Liver (tissue), 9 donors: ENCODE results near the gene SCN1B. TPM values are rescaled to one million over a fixed set of nuclear protein-coding genes. Genes with fewer than 3 reads are reported as not detected.

Experiments used
- DNase-seq: peaks from one replicate; pipeline ENCODE4 v3.0.0-alpha.2; 2017; ENCODE audit warnings: low spot score
- H3K27ac ChIP-seq, 2 donors: one replicate each; pipeline ENCODE4 v1.7.0; 2013; ENCODE audit warnings: inconsistent platforms in 2 of 2, low read length in 2 of 2, control low read depth in 1 of 2, low read depth in 1 of 2, mild to moderate bottlenecking in 1 of 2
- H3K27me3 ChIP-seq, 4 donors: one replicate each; pipeline versions ENCODE4 v1.6.1 to v1.7.0; 2013; ENCODE audit warnings: low read length in 3 of 4, inconsistent platforms in 1 of 4, mild to moderate bottlenecking in 1 of 4, moderate library complexity in 1 of 4; ENCODE audit not compliant: control insufficient read depth in 4 of 4, insufficient read depth in 4 of 4
- H3K36me3 ChIP-seq, 4 donors: one replicate each; pipeline versions ENCODE4 v1.6.1 to v1.7.0; 2013; ENCODE audit warnings: low read length in 3 of 4, mild to moderate bottlenecking in 3 of 4, low read depth in 1 of 4, moderate library complexity in 1 of 4; ENCODE audit not compliant: control insufficient read depth in 4 of 4, insufficient read depth in 3 of 4
- H3K4me1 ChIP-seq, 4 donors: one replicate each; pipeline versions ENCODE4 v1.6.1 to v1.7.0; 2013; ENCODE audit warnings: low read length in 3 of 4, mild to moderate bottlenecking in 3 of 4, moderate library complexity in 1 of 4; ENCODE audit not compliant: control insufficient read depth in 4 of 4, insufficient read depth in 4 of 4
- H3K4me3 ChIP-seq, 3 donors: one replicate each; pipeline versions ENCODE4 v1.6.1 to v1.7.0; 2013; ENCODE audit warnings: low read length in 3 of 3, control low read depth in 1 of 3, low read depth in 1 of 3, mild to moderate bottlenecking in 1 of 3
- H3K9ac ChIP-seq, 2 donors: one replicate each; pipeline ENCODE4 v1.7.0; 2013; ENCODE audit warnings: low read length in 2 of 2, mild to moderate bottlenecking in 2 of 2, moderate library complexity in 2 of 2, control low read depth in 1 of 2, low read depth in 1 of 2
- H3K9me3 ChIP-seq, 4 donors: one replicate each; pipeline versions ENCODE4 v1.6.1 to v1.7.0; 2013; ENCODE audit warnings: low read length in 3 of 4; ENCODE audit not compliant: control insufficient read depth in 4 of 4
- EGR1 ChIP-seq, 2 donors: IDR thresholded peaks; 2 replicates each; pipeline ENCODE4 v1.6.1; 2016 to 2018; ENCODE audit warnings: antibody characterized with exemption in 2 of 2, low read depth in 2 of 2
- FOXA1 ChIP-seq: IDR thresholded peaks from 2 replicates; pipeline ENCODE4 v1.6.1; 2016; ENCODE audit warnings: antibody characterized with exemption
- FOXA2 ChIP-seq: IDR thresholded peaks from 2 replicates; pipeline ENCODE4 v1.6.1; 2016; ENCODE audit warnings: antibody characterized with exemption
- GABPA ChIP-seq, 2 donors: IDR thresholded peaks in 1 of 2; conservative IDR thresholded peaks in 1 of 2; 2 replicates each; pipeline ENCODE4 v1.6.1; 2016; ENCODE audit warnings: antibody characterized with exemption in 2 of 2, mild to moderate bottlenecking in 1 of 2, moderate library complexity in 1 of 2
- HNF4A ChIP-seq, 2 donors: conservative IDR thresholded peaks; 2 replicates each; pipeline ENCODE4 v1.6.1; 2016; ENCODE audit warnings: antibody characterized with exemption in 2 of 2, mild to moderate bottlenecking in 2 of 2
- HNF4G ChIP-seq: IDR thresholded peaks from 2 replicates; pipeline ENCODE4 v1.6.1; 2016; ENCODE audit warnings: antibody characterized with exemption
- NR2F2 ChIP-seq: IDR thresholded peaks from 2 replicates; pipeline ENCODE4 v1.6.1; 2016; ENCODE audit warnings: antibody characterized with exemption
- RXRA ChIP-seq, 2 donors: IDR thresholded peaks; 2 replicates each; pipeline ENCODE4 v1.6.1; 2017 to 2018; ENCODE audit warnings: antibody characterized with exemption in 2 of 2, mild to moderate bottlenecking in 1 of 2
- TAF1 ChIP-seq: conservative IDR thresholded peaks from 2 replicates; pipeline ENCODE4 v1.6.1; 2016; ENCODE audit warnings: antibody characterized with exemption, mild to moderate bottlenecking
- YY1 ChIP-seq: IDR thresholded peaks from 2 replicates; pipeline ENCODE4 v1.6.1; 2016; ENCODE audit warnings: antibody characterized with exemption, mild to moderate bottlenecking
- WGBS: extraction: QIAGEN DNeasy Blood & Tissue Kit; methylation state at CpG from one replicate; pipeline ENCODE4 v1.1.7; 2013; 5-methylcytosine and 5-hydroxymethylcytosine counted together
- polyA plus RNA-seq, 2 donors: library from polyadenylated mRNA; stranded (reverse) in 1 of 2; unstranded in 1 of 2; fragments of 200-250 nt in 1 of 2; fragments of >200 nt in 1 of 2; fragmentation: Nextera tagmentation in 1 of 2; extraction: Ambion mirVana in 1 of 2; gene quantifications; one replicate each; pipeline versions ENCODE4 v1.2.1 to v1.2.3, GENCODE V29; 2013 to 2015
- total RNA-seq, 2 donors: library from RNA; depleted of rRNA; stranded (reverse); fragments of >200 nt; gene quantifications; one replicate each; pipeline ENCODE4 v1.2.3, GENCODE V29; 2014
- TF ChIP-seq, protein P1 (sequence below): IDR thresholded peaks from 2 replicates; pipeline ENCODE4 v1.6.1; 2016; ENCODE audit warnings: antibody characterized with exemption, mild to moderate bottlenecking
- TF ChIP-seq, protein P2 (sequence below): fragments of 150-350 bp; IDR thresholded peaks from 2 replicates; pipeline ENCODE4 v1.5.1; 2017; ENCODE audit warnings: improper control_type of control experiment, low read depth, low read length; ENCODE audit not compliant: missing input control
- TF ChIP-seq, protein P3 (sequence below): IDR thresholded peaks from 2 replicates; pipeline ENCODE4 v1.6.1; 2016; ENCODE audit warnings: antibody characterized with exemption
- TF ChIP-seq, protein P4 (sequence below): IDR thresholded peaks from 2 replicates; pipeline ENCODE4 v1.6.1; 2016; ENCODE audit warnings: antibody characterized with exemption
- donor health status: healthy.
- donor health status: healthy.
- donor health status: healthy.
- donor health status: healthy.
- donor health status: healthy.

SCN1B gene
- total and polyA plus RNA-seq, 4 donors = 1.6 to 5.8 (median 3.4) TPM

DNA sequence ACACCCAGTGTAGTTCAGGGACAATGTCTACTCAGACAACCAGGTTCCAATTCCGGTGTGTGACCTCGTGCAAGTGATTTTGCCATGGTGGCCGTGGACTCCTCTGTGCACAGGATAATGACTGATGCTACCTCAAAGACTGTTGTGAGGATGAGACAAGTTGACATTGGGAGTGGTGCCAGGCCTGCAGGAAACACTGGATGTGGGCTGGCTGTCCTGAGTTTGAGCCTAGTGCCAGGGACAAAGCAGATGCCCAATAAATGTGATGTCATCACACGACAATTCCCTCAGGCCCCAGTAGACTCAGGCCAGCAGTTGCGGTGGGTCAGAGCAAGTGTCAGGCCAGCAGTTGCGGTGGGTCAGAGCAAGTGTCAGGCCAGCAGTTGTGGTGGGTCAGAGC, 6.2 kb upstream of the SCN1B start:
- H3K27me3 ChIP-seq = no peaks in the 10 kb centered on the region
- H3K4me3 ChIP-seq = no peak overlapping the region
- H3K4me1 ChIP-seq = no peaks in the 10 kb centered on the region
- no peaks in the 10 kb centered on the region for H3K9me3 ChIP-seq
- TF ChIP-seq, protein P1, sequence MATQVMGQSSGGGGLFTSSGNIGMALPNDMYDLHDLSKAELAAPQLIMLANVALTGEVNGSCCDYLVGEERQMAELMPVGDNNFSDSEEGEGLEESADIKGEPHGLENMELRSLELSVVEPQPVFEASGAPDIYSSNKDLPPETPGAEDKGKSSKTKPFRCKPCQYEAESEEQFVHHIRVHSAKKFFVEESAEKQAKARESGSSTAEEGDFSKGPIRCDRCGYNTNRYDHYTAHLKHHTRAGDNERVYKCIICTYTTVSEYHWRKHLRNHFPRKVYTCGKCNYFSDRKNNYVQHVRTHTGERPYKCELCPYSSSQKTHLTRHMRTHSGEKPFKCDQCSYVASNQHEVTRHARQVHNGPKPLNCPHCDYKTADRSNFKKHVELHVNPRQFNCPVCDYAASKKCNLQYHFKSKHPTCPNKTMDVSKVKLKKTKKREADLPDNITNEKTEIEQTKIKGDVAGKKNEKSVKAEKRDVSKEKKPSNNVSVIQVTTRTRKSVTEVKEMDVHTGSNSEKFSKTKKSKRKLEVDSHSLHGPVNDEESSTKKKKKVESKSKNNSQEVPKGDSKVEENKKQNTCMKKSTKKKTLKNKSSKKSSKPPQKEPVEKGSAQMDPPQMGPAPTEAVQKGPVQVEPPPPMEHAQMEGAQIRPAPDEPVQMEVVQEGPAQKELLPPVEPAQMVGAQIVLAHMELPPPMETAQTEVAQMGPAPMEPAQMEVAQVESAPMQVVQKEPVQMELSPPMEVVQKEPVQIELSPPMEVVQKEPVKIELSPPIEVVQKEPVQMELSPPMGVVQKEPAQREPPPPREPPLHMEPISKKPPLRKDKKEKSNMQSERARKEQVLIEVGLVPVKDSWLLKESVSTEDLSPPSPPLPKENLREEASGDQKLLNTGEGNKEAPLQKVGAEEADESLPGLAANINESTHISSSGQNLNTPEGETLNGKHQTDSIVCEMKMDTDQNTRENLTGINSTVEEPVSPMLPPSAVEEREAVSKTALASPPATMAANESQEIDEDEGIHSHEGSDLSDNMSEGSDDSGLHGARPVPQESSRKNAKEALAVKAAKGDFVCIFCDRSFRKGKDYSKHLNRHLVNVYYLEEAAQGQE = no peak
- TF ChIP-seq NR2F2 = no peak
- TF ChIP-seq TAF1 = no peak
- TF ChIP-seq FOXA1 = no peak
- TF ChIP-seq HNF4G = no peak
- TF ChIP-seq, protein P2, sequence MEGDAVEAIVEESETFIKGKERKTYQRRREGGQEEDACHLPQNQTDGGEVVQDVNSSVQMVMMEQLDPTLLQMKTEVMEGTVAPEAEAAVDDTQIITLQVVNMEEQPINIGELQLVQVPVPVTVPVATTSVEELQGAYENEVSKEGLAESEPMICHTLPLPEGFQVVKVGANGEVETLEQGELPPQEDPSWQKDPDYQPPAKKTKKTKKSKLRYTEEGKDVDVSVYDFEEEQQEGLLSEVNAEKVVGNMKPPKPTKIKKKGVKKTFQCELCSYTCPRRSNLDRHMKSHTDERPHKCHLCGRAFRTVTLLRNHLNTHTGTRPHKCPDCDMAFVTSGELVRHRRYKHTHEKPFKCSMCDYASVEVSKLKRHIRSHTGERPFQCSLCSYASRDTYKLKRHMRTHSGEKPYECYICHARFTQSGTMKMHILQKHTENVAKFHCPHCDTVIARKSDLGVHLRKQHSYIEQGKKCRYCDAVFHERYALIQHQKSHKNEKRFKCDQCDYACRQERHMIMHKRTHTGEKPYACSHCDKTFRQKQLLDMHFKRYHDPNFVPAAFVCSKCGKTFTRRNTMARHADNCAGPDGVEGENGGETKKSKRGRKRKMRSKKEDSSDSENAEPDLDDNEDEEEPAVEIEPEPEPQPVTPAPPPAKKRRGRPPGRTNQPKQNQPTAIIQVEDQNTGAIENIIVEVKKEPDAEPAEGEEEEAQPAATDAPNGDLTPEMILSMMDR = no peak
- no peak for TF ChIP-seq YY1
- no peak for TF ChIP-seq EGR1 (IDR thresholded peaks at IDR 0.05; ENCODE audit: low read depth in 2 of 2)
- TF ChIP-seq RXRA (IDR thresholded peaks at IDR 0.05) = no peak
- no peak for TF ChIP-seq FOXA2
- no peak overlapping the region for H3K27ac ChIP-seq
- H3K9ac ChIP-seq = no peak overlapping the region
- WGBS = 90% methylated on average over 6 of the region's 6 CpGs
- peaks cover 2 to 53% (median 8%) of the 10 kb centered on the region in 4 donors for H3K36me3 ChIP-seq
- DNase-seq = no peak

DNA sequence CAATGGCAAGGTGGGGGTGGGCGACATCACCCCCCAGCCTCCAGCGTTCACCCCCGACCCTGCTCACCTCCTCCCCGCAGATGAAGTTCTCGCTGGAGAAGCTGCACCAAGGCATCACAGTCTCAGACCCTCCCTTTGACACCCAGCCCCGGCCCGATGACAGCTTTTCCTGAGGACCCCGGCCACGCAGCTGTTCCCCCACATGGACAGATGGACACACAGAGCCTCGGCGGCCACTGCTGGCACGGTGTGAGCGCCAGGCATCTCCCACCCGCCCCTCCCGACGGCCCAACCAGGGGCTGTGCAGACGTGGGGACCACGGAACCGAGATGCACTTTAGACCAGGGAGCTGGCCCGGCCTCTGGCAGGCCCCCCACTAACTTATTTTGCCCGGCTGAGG, 4.3 kb upstream of the SCN1B start:
- H3K36me3 ChIP-seq = peaks cover 0 to 42% (median 2%) of the 10 kb centered on the region in 4 donors
- H3K9ac ChIP-seq = no peak overlapping the region
- H3K27me3 ChIP-seq = no peaks in the 10 kb centered on the region
- H3K4me3 ChIP-seq = no peak overlapping the region
- H3K9me3 ChIP-seq = no peaks in the 10 kb centered on the region
- 95% methylated on average over 21 of the region's 21 CpGs for WGBS
- no peak overlapping the region for H3K27ac ChIP-seq
- TF ChIP-seq, protein P1 = no peak
- TF ChIP-seq EGR1 (IDR thresholded peaks at IDR 0.05; ENCODE audit: low read depth in 2 of 2) = no peak
- no peak for TF ChIP-seq HNF4A (conservative IDR thresholded peaks at IDR 0.05)
- no peak for TF ChIP-seq NR2F2
- TF ChIP-seq, protein P3, sequence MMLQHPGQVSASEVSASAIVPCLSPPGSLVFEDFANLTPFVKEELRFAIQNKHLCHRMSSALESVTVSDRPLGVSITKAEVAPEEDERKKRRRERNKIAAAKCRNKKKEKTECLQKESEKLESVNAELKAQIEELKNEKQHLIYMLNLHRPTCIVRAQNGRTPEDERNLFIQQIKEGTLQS = no peak
- TF ChIP-seq, protein P2 = no peak
- TF ChIP-seq, protein P4, sequence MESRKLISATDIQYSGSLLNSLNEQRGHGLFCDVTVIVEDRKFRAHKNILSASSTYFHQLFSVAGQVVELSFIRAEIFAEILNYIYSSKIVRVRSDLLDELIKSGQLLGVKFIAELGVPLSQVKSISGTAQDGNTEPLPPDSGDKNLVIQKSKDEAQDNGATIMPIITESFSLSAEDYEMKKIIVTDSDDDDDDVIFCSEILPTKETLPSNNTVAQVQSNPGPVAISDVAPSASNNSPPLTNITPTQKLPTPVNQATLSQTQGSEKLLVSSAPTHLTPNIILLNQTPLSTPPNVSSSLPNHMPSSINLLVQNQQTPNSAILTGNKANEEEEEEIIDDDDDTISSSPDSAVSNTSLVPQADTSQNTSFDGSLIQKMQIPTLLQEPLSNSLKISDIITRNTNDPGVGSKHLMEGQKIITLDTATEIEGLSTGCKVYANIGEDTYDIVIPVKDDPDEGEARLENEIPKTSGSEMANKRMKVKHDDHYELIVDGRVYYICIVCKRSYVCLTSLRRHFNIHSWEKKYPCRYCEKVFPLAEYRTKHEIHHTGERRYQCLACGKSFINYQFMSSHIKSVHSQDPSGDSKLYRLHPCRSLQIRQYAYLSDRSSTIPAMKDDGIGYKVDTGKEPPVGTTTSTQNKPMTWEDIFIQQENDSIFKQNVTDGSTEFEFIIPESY = no peak
- no peak for TF ChIP-seq HNF4G
- no peak for TF ChIP-seq GABPA (IDR thresholded peaks at IDR 0.05 in 1 of 2, conservative IDR thresholded peaks at IDR 0.05 in 1 of 2)
- peaks cover 1 to 3% (median 2%) of the 10 kb centered on the region in 4 donors for H3K4me1 ChIP-seq
- DNase-seq = no peak
